NCI-H2227 (cell line): ENCODE data around the gene STARD3.

ENCODE experiments used
- DNase-seq: peaks from one replicate; lab custom pipeline; 2025; ENCODE audit not compliant: unreplicated experiment; lab: John Stamatoyannopoulos, UW

The STARD3 gene

DNA sequence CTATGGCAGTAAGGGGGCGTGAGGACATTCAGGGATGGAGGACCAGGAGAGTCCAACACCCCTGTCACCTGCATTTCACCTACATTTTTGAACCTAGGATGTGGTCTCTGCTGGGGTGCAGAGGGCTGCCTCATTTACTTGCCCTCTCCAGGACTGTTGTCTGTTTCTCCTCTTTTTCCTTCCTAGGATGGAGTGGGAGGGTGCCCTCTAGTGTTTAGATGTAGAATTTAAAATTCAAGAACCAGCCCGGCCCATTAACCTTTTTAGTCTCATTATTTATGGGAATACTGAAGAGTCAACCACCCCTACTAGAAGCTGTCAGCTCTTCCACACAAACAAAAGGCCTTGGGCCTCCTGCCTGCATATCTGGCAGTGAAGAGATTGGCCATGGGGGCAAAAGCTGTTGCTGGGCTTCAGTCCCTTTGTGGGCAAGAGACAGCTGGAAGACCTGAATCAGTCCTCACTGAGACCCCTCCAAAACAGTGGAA lies 2.5 kb upstream of the STARD3 start:
- DNase-seq = peak; percentile 61

DNA sequence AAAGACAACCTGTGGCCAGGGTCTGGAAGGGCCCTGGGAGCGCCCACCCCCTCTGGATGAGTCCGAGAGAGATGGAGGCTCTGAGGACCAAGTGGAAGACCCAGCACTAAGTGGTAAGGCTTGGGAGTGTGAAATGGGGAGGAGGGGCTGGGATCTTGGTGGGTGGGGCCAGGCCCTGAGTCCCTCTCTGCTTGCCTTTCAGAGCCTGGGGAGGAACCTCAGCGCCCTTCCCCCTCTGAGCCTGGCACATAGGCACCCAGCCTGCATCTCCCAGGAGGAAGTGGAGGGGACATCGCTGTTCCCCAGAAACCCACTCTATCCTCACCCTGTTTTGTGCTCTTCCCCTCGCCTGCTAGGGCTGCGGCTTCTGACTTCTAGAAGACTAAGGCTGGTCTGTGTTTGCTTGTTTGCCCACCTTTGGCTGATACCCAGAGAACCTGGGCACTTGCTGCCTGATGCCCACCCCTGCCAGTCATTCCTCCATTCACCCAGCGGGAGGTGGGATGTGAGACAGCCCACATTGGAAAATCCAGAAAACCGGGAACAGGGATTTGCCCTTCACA lies 1.2 kb upstream of the STARD3 start:
- no peak for DNase-seq

DNA sequence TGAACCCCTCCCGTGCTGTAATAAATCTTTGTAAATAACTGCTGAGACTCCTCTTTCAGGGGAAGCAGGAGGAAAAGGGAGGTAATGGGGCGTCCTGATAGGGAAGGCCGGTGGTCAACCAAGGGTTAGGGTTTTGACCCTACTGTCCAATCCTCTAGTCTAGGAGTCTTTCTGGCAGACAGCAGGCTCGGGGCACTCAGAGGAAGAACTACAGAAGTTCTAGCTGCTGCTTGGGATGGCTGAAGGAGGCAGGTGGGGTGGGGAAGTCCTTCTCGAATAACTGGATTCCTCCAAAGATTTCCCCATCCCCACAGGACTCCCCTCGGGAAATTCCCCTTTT lies 387 bp upstream of the STARD3 start:
- DNase-seq = no peak

DNA sequence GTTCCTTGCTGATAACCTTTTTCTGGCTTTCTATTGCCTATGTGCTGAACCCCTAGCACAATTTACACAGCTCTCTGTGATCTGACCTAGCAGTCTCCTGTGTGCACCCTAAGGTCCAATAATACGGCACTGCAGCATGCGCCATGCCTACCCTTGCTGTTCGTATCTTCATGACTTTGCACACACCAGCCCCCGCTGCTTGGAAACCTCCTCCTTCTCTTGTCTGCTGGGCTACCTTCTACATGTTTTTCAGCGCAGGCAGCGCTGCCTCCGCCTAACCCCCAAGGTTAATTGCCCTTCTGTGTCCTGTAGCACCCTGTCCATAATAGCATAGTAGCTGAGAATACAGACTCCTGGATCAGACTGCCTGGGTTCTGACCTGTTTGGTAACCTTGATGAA lies 1.4 kb downstream of the STARD3 start:
- no peak for DNase-seq

DNA sequence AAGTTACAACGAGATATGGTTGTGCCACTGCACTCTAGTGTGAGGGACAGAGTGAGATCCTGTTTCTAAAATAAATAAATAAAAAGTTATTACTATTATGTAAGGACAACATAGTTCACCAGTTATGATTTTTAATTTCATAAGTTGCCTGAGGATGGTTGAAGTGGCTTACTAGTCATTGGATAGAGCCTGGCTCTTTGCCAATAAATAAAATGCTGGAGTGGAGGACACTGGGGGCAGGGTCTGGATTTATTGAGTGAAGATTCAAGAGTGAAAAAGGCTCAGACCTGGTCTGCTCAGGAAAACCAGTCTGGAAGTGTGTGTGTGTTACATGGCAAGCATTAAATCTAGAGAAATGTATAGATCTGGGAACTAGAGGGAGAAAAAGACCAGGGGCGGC lies 2.1 kb downstream of the STARD3 start:
- no peak for DNase-seq

DNA sequence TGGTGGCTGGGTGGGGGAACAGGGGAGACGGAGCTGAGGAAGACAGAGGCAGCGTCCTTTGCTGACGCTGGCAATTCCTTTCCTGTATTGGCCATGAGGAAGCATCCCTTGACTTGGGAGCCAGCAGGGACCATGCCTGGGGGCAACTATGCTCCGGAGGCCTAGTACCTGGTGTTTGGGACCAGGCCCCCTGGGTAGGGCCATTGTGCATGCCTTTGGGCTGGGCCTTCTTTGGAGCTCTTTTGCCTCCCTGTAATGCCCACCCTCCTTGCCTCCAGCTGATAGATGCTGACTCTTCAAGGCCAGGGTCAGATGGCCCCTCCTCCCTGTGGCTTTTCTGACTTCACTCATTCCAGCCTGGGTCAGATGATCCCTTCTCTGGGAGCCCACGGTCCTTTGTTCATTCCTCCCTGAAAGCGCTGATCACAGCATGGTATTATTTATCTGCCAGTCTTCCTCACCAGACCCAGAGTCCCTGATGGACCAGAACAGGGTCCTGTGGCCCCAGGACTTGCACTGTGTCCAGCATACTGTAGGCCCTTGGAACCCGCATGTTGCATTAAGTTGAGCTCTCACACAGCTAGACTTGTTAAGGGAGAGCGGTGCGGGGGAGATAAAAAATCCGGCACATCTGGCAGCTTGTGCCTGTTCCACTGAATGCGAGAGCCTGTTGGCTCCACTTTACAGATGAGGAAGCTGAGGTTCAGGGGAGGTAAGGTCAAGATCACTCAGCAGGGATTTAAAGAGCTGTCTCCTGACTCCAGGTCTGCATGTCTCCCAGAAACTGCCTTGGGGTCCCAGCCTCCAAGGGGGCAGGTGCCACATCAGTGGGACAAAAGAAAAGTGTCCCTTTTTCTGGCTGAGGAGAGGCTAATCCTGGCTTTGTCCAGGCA lies 2.9 kb downstream of the STARD3 start:
- DNase-seq = no peak

DNA sequence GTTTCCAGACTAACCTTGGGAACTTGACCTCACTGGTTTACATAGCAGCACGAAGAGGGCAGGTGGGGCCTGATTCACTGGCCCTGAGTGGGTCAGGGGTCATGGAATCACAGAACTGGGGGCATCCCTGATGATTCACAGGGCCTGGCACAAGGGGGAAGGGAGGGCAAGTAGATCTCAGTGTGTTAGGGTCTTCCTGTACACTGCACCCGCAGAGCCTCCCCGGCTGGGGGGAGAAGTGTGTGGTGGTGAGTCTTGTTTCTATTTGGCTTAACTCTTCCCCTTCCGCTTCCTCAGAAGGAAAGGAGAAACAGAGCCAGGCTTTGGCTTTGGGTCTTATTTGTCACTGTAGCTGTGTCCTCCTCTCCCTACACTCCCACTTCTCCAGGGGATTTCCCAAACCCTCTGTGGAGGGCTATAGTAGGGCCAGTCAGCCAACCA lies 3.7 kb downstream of the STARD3 start:
- DNase-seq = no peak

DNA sequence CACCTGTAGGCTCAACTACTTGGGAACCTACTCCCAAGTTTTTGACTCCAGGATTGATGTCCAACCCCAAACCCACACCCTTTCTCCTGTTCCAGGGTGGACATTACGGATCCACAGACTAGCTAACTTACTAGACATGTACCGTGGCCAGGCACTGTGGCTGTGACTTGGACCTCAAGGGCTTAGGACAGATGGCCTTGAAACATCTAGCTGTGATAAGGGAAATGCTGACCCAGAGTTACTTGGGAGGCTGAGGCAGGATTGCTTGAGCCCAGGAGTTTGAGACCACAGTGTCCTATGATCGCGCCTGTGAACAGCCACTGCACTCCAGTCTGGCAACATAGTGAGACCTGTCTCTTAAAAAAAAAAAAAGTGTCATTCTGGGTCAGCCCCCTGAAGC lies 4.2 kb downstream of the STARD3 start:
- DNase-seq = no peak

DNA sequence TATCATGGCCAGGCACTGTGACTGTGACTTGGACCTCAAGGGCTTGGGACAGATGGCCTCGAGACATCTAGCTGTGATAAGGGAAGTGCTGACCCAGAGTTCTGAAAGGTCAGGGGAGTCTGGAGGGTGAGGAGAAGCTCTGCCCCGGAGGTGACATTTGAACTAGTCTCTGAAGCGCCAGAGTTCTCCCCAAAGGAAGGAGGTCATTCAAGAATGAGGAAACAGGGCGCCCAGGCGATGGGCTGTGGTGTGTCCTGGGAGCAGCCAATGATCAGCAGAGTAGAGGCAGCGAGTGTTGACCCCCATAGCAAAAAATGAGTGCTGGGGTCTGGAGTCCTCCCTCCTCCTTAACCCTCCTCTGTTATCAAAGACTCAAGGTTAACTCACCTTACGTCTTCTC lies 4.9 kb downstream of the STARD3 start:
- DNase-seq = no peak

DNA sequence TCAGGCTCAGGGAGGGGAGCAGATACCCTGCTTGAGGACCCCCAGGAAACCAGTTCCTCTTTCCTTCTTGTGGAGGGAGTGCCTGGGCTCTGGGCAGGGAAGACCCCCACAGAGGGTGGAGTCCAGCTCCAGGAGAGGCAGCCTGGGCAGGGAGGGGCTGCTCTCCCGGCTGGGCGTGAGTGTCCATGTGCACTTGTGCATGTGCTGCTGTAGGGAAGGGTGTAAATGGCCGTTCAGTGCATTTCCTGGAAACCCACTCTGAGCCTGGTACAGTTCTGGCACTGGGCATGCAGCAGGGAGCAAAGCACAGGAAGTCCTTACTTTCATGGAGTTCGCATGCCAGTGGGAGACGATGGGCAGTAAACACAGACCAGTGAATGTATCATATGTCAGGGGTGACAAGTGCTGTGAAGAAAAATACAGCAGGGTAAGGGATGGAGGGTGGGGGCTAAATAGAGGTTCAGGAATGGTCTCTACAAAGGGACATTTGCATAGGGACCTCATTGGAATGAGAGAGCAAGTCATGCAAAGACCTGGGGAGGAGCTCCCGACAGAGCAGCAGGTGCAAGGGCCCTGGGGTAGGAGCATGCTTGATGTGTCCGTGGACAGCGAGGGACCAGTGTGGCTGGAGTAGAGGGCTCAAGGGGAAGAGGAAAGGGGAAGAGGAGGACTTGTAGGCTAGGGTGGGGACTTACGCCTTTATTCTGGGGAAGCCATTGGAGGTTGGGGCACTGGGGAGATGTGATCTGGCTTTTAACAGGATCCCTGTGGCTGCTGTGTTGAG lies 5.5 kb downstream of the STARD3 start:
- no peak for DNase-seq

DNA sequence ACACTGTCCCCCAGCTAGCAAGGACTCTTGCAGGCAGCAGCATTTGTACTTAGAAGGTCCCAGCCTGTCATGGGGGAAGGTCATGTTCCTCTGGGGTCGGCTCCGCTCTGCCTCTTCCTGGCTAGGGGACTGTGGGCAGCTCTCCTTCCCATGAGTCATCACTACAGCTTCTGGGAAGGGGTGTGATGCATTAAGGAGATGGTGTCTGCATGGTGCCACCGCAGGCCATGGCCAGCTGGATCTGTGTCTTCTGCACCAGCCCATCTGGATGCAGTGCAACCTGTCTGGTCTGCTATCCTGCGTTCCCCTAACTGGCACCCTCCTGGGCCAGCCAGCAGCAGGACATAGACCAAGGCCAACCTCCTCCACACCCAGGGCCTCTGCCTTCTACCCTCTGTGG lies 6.3 kb downstream of the STARD3 start:
- no peak for DNase-seq

DNA sequence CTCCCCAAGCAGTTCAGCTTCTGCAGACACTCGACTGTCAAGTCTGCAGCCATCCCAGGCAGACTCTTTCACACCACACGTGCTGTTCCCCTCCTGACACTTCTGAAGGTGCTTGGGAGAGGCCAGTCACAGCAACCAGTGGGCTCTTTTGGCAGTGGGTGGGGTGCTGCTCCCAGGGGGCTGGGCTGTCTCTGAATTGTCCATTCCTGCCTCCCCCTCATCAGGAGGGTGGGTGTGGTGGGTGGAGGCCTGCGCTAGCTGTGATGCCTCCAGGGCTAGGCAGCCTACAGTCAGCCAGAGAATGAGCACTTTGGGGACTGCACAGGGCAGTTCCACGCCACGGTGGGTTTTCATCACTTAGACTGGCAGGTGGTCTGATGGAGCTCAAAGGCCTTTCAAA lies 10.3 kb downstream of the STARD3 start:
- DNase-seq = no peak

DNA sequence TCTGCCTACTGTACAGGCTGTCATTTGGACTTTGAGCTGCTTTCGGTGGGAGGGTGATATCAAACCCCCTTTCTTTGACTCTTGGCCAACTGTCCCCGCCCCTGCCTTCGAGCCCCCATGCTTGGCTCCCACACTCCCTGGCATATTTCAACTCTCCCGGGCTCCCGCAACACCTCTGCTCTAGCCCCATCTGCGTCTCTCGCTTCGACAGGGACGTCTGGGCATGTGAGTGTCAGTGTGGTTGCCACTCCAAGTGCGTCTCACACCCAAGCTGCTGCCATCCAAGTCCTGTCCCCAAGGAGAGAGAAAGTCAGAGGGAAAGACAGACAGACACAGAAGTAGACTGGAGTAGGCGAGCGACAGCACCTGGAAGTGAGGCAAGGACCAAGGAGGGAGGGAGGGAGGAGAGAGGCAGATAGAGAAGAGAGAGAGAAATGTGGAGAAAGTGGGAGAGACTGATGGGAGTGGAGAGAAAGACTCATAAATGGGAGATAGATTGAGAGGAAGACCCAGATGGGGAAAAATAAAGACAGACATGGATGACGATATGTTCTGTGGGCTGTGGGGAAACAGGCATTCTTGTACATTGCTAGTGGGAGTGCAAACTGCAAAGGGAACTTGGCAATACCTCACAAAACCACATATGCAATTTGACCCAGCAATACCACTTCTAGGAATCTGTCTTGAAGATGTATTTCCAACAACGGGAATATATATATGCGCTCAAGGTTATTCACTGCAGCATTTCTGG lies 11.8 kb downstream of the STARD3 start:
- no peak for DNase-seq

DNA sequence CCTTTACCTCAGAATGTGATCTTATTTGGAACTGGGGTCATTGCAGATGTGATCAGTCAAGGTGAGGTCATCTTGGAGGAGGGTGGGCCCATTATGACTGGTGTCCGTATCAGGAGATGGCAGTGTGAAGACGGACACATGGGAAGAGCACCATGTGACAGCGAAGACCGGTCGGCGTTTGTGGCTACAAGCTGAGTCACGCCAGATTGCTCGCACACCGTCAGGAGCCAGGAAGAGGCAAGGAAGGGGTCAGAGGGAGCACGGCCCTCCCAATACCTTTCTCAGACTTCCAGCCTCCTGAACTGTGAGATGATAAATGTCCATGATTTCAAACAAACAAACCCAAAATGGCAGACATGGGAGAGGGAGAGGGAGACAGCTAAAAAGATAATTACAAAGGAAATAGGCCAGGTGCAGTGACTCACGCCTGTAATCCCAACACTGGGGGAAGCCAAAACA lies 13.2 kb downstream of the STARD3 start:
- no peak for DNase-seq

DNA sequence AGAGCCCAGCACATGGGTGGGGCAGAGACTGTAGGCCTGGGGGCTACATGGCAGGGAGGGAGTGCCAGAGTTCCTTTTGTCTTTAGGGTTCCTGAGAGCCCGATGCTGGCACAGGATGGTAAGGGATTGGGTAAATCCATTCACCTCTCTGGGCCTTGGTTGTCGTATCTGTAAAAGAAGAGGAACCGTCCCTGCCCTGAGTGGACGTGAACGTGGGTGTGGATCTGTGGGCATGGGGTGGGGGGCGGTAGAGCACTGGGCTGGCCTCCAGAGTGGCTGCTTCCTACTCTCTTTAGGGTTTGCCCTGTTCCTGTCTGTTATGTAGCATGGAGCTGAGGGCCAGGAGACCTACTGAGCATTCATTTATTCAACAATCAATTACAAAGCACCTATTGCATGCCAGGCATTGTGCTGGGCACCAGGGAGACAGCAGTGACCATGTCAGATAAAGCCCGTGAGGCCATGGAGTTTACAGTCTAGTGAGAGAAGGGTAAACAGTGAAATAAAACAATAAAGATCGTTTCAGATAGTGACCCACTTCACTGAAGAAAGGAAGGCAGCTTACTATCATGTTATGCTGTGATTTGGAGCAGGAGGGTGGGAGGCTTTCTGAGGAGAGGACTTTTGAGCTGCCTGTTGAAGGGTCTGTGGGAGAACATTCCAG lies 15.1 kb downstream of the STARD3 start:
- no peak for DNase-seq

DNA sequence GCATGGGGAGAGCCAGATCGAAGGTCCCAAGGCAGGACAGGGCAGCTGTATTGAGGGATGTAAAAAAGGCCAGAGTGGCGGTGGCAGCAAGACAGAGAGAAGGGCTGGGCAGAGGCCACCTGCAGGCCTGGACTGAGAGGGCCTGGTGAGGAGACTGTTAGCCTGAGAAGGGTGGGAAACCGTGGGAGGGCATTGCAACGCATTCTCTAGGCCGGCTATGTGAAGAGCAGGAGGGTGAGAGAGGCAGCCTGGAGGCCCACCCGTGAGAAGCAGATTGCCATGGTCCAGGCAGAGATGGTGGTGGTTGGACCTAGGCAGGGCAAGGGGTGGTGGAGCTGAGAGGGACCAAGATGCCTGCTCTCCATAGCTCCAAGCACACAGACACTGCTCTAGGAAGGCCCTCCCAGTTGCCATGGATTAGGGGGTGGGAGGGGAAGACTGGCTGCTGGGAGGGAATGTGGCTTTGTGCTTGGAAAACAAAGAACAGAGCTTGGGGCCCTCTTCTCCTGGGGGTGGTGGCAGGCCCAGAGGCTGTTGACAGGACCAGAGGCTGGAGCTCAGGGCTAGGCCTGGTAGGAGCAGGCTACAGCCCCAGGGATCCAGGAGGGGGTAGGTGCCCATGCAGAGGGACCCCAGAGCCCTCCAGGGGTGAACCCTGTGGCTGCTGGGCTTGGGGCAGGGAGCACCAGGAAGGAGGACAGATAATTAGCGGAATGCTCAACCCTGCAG lies 15.8 kb downstream of the STARD3 start:
- peak; percentile 31 for DNase-seq

DNA sequence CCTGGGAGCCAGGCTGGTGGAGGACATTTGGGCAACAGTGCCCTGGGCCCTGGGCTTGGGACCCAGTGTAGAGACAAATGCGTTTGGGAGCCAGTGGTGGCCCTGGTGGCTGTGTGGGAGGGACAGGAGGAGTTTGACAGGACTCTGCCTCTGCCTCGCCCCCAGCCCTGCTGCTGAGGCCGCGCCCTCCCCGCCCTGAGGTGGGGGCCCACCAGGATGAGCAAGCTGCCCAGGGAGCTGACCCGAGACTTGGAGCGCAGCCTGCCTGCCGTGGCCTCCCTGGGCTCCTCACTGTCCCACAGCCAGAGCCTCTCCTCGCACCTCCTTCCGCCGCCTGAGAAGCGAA lies 16.3 kb downstream of the STARD3 start:
- DNase-seq = no peak

DNA sequence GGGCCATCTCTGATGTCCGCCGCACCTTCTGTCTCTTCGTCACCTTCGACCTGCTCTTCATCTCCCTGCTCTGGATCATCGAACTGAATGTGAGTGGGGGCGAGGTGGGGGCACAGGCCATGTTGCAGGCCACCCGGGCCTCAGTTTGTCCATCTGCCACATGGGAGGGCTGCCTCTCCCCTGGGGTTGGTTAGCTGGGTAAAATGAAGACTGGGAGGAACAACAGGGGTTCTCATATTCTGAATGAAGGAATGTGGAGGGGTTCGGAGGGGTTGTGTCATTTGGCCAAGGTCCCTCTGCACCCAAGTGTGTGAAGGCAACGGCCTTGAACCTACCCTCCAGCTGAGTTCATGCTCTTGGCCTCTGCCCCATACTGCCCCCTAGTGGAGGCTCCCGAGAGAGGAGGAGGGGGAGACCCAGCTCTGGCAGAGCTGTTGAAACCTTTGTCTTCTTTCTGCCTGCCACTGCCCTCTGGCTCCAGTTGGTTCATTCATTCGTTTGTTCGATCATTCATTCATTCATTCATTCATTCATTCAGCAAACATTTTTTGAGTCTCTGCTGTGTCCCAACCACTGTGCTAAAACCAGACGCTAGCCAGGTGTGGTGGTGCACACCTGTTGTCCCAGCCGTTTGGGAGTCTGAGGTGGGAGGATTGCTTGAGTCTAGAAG lies 16.9 kb downstream of the STARD3 start:
- DNase-seq = peak; percentile 51

DNA sequence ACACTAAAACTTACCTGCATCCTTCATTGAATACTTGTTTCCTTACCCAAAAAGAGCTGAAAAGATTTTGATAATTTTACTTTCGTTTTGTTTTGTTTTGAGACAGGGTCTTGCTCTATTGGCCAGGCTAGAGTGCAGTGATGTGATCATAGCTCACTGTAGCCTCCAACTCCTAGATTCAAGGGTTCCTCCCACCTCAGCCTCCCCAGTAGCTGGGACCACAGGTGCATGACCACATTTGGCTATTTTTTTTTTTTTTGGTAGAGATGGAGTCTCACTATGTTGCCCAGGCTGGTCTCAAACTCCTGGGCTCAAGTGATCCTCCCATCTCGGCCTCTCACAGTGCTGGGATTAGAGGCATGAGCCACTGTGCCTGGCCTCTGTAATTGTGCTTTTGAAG lies 18.2 kb downstream of the STARD3 start:
- no peak for DNase-seq
